SK-N-SH (cell line): ENCODE data around the gene CST3.

Experiments
- EP300 ChIP-seq, 2 experiments: IDR thresholded peaks; 2 replicates each; pipeline versions ENCODE4 v1.4.0 to v1.6.1; 2012; ENCODE audit warnings: borderline replicate concordance in 1 of 2, low read depth in 1 of 2, low read length in 1 of 2
- RAD21 ChIP-seq: IDR thresholded peaks from 2 replicates; pipeline ENCODE4 v1.6.1; 2012; ENCODE audit warnings: mild to moderate bottlenecking, low read length
- RXRA ChIP-seq: IDR thresholded peaks from 2 replicates; pipeline ENCODE4 v1.4.0; 2012; ENCODE audit warnings: low read depth, mild to moderate bottlenecking, borderline replicate concordance
- TF ChIP-seq, protein P1 (sequence below): fragments of 200-600 bp; sonication (generic); IDR thresholded peaks from 2 replicates; pipeline ENCODE4 v1.6.1; 2017; ENCODE audit warnings: antibody characterized with exemption, mild to moderate bottlenecking, moderate library complexity
- TF ChIP-seq, protein P2 (sequence below): IDR thresholded peaks from 2 replicates; pipeline ENCODE4 v1.6.1; 2012; ENCODE audit warnings: mild to moderate bottlenecking, low read depth, low read length, moderate library complexity
- TF ChIP-seq, protein P3 (sequence below): IDR thresholded peaks from 2 replicates; pipeline ENCODE4 v1.4.0; 2012; ENCODE audit warnings: low read depth, borderline replicate concordance
- TF ChIP-seq, protein P4 (sequence below): IDR thresholded peaks from 2 replicates; pipeline ENCODE4 v1.4.0; 2012; ENCODE audit warnings: low read depth

DNA sequence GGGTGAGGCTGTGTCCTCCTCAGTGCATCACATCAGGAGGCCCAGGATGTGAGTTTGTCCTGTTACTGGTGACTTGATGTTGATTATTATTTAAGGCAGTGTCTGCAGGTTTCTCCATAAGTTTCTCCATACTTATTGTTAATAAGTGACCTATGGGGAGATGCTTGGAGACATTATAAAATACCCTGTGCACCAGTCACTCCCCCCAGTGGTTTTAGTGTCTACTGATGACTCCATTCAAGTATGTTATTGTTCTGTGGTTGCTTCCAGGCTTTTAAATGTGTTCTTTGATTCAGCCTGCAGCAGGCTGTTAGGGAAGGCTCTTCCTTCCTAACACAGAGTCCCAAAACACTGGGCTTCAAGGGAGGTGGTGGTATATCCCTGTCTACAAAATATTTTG lies 14.6 kb upstream of the CST3 start:
- TF ChIP-seq, protein P1, sequence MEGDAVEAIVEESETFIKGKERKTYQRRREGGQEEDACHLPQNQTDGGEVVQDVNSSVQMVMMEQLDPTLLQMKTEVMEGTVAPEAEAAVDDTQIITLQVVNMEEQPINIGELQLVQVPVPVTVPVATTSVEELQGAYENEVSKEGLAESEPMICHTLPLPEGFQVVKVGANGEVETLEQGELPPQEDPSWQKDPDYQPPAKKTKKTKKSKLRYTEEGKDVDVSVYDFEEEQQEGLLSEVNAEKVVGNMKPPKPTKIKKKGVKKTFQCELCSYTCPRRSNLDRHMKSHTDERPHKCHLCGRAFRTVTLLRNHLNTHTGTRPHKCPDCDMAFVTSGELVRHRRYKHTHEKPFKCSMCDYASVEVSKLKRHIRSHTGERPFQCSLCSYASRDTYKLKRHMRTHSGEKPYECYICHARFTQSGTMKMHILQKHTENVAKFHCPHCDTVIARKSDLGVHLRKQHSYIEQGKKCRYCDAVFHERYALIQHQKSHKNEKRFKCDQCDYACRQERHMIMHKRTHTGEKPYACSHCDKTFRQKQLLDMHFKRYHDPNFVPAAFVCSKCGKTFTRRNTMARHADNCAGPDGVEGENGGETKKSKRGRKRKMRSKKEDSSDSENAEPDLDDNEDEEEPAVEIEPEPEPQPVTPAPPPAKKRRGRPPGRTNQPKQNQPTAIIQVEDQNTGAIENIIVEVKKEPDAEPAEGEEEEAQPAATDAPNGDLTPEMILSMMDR, result no peak
- TF ChIP-seq, protein P2, sequence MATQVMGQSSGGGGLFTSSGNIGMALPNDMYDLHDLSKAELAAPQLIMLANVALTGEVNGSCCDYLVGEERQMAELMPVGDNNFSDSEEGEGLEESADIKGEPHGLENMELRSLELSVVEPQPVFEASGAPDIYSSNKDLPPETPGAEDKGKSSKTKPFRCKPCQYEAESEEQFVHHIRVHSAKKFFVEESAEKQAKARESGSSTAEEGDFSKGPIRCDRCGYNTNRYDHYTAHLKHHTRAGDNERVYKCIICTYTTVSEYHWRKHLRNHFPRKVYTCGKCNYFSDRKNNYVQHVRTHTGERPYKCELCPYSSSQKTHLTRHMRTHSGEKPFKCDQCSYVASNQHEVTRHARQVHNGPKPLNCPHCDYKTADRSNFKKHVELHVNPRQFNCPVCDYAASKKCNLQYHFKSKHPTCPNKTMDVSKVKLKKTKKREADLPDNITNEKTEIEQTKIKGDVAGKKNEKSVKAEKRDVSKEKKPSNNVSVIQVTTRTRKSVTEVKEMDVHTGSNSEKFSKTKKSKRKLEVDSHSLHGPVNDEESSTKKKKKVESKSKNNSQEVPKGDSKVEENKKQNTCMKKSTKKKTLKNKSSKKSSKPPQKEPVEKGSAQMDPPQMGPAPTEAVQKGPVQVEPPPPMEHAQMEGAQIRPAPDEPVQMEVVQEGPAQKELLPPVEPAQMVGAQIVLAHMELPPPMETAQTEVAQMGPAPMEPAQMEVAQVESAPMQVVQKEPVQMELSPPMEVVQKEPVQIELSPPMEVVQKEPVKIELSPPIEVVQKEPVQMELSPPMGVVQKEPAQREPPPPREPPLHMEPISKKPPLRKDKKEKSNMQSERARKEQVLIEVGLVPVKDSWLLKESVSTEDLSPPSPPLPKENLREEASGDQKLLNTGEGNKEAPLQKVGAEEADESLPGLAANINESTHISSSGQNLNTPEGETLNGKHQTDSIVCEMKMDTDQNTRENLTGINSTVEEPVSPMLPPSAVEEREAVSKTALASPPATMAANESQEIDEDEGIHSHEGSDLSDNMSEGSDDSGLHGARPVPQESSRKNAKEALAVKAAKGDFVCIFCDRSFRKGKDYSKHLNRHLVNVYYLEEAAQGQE, result no peak
- no peak for TF ChIP-seq RXRA
- no peak for TF ChIP-seq RAD21
- TF ChIP-seq, protein P3, sequence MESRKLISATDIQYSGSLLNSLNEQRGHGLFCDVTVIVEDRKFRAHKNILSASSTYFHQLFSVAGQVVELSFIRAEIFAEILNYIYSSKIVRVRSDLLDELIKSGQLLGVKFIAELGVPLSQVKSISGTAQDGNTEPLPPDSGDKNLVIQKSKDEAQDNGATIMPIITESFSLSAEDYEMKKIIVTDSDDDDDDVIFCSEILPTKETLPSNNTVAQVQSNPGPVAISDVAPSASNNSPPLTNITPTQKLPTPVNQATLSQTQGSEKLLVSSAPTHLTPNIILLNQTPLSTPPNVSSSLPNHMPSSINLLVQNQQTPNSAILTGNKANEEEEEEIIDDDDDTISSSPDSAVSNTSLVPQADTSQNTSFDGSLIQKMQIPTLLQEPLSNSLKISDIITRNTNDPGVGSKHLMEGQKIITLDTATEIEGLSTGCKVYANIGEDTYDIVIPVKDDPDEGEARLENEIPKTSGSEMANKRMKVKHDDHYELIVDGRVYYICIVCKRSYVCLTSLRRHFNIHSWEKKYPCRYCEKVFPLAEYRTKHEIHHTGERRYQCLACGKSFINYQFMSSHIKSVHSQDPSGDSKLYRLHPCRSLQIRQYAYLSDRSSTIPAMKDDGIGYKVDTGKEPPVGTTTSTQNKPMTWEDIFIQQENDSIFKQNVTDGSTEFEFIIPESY, result no peak
- no peak for TF ChIP-seq EP300 (IDR thresholded peaks at IDR 0.05; ENCODE audit: borderline replicate concordance in 1 of 2, low read depth in 1 of 2, low read length in 1 of 2)
- TF ChIP-seq, protein P4, sequence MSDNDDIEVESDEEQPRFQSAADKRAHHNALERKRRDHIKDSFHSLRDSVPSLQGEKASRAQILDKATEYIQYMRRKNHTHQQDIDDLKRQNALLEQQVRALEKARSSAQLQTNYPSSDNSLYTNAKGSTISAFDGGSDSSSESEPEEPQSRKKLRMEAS, result no peak
